ACC112 (cell line): ENCODE results near the gene CCDC61.

Experiments
- H2AFZ ChIP-seq: fragments of 200-600 bp; sonication (generic); one replicate; pipeline ENCODE4 v1.6.0; 2017; ENCODE audit warnings: antibody characterized with exemption, low read length; ENCODE audit not compliant: unreplicated experiment
- H3K27ac ChIP-seq: fragments of 200-600 bp; sonication (generic); 2 replicates; pipeline ENCODE4 v1.5.1; 2014; ENCODE audit warnings: low read depth, mild to moderate bottlenecking, antibody characterized with exemption, low read length, moderate library complexity
- H3K27me3 ChIP-seq: fragments of 200-600 bp; sonication (generic); 2 replicates; pipeline ENCODE4 v1.6.1; 2014; ENCODE audit warnings: mild to moderate bottlenecking, antibody characterized with exemption, low read length, moderate library complexity, mixed read lengths; ENCODE audit not compliant: insufficient read depth
- H3K36me3 ChIP-seq: fragments of 200-600 bp; sonication (generic); 2 replicates; pipeline ENCODE4 v1.6.1; 2016; ENCODE audit warnings: mild to moderate bottlenecking, antibody characterized with exemption, low read length, moderate library complexity, mixed read lengths; ENCODE audit not compliant: insufficient read depth
- H3K4me1 ChIP-seq: fragments of 200-600 bp; sonication (generic); one replicate; pipeline ENCODE4 v1.6.1; 2016; ENCODE audit warnings: low read length, mixed read lengths; ENCODE audit not compliant: insufficient read depth, unreplicated experiment, control insufficient read depth
- H3K4me3 ChIP-seq: fragments of 200-600 bp; sonication (generic); 2 replicates; pipeline ENCODE4 v1.5.1; 2014; ENCODE audit warnings: mild to moderate bottlenecking, low read depth, low read length
- H3K79me2 ChIP-seq: fragments of 200-600 bp; sonication (generic); one replicate; pipeline ENCODE4 v1.6.0; 2016; ENCODE audit warnings: low read length; ENCODE audit not compliant: control insufficient read depth, unreplicated experiment, insufficient read depth

The CCDC61 gene

GRCh38 chr19:46043519-46043918 lies 48.3 kb downstream of the CCDC61 start:
- Histone ChIP-seq H2AFZ (no peak overlapping the region), H3K27me3 (peaks cover 53% of the 10 kb centered on the region), H3K79me2 (no peaks in the 10 kb centered on the region), H3K4me3 (no peak overlapping the region), H3K4me1 (no peaks in the 10 kb centered on the region), H3K27ac (no peak overlapping the region), H3K36me3 (no peaks in the 10 kb centered on the region)

GRCh38 chr19:46049597-46049996 lies 54.3 kb downstream of the CCDC61 start:
- H2AFZ ChIP-seq = no peak overlapping the region
- H3K36me3 ChIP-seq = no peaks in the 10 kb centered on the region
- no peak overlapping the region for H3K27ac ChIP-seq
- no peak overlapping the region for H3K4me3 ChIP-seq
- no peaks in the 10 kb centered on the region for H3K4me1 ChIP-seq
- H3K79me2 ChIP-seq = no peaks in the 10 kb centered on the region
- peaks cover 55% of the 10 kb centered on the region for H3K27me3 ChIP-seq

GRCh38 chr19:46052896-46053295 lies 57.6 kb downstream of the CCDC61 start:
- H3K79me2 ChIP-seq = no peaks in the 10 kb centered on the region

GRCh38 chr19:46056536-46056935 lies 61.3 kb downstream of the CCDC61 start:
- Histone ChIP-seq H3K36me3 (no peaks in the 10 kb centered on the region), H3K4me3 (no peak overlapping the region), H3K27ac (no peak overlapping the region), H3K27me3 (peaks cover 65% of the 10 kb centered on the region), H3K79me2 (no peaks in the 10 kb centered on the region), H3K4me1 (no peaks in the 10 kb centered on the region), H2AFZ (no peak overlapping the region)

More at GRCh38 chr19:46052896-46053295, 57.6 kb downstream of the CCDC61 start:
- Histone ChIP-seq H3K4me3 (no peak overlapping the region), H3K27me3 (peaks cover 54% of the 10 kb centered on the region), H3K4me1 (no peaks in the 10 kb centered on the region), H2AFZ (no peak overlapping the region), H3K27ac (no peak overlapping the region), H3K36me3 (no peaks in the 10 kb centered on the region)

GRCh38 chr19:46058778-46059177 lies 63.5 kb downstream of the CCDC61 start:
- Histone ChIP-seq H3K27ac (no peak overlapping the region), H3K4me1 (no peaks in the 10 kb centered on the region), H2AFZ (no peak overlapping the region), H3K36me3 (no peaks in the 10 kb centered on the region), H3K27me3 (peaks cover 70% of the 10 kb centered on the region), H3K79me2 (no peaks in the 10 kb centered on the region), H3K4me3 (no peak overlapping the region)

- peaks cover 58% of the 10 kb centered on the region for H3K27me3 ChIP-seq
- H3K36me3 ChIP-seq = no peaks in the 10 kb centered on the region
- no peak overlapping the region for H3K4me3 ChIP-seq
- H3K4me1 ChIP-seq = no peaks in the 10 kb centered on the region
- H2AFZ ChIP-seq = no peak overlapping the region
- H3K79me2 ChIP-seq = no peaks in the 10 kb centered on the region
- no peak overlapping the region for H3K27ac ChIP-seq
Observed at GRCh38 chr19:46060012-46060411, 64.7 kb downstream of the CCDC61 start.

- peaks cover 6% of the 10 kb centered on the region for H3K4me1 ChIP-seq
- no peak overlapping the region for H3K4me3 ChIP-seq
- H3K36me3 ChIP-seq = no peaks in the 10 kb centered on the region
- H3K27ac ChIP-seq = no peak overlapping the region
- H2AFZ ChIP-seq = no peak overlapping the region
- H3K27me3 ChIP-seq = peaks cover 37% of the 10 kb centered on the region
- no peaks in the 10 kb centered on the region for H3K79me2 ChIP-seq
Observed at GRCh38 chr19:46063201-46063600, 67.9 kb downstream of the CCDC61 start.

GRCh38 chr19:46065486-46066071 lies 70.3 kb downstream of the CCDC61 start:
- Histone ChIP-seq H2AFZ (no peak overlapping the region), H3K4me1 (peaks cover 25% of the 10 kb centered on the region), H3K79me2 (no peaks in the 10 kb centered on the region), H3K27ac (no peak overlapping the region), H3K27me3 (peaks cover 14% of the 10 kb centered on the region; the same call in 1 of the 2 replicates), H3K4me3 (no peak overlapping the region), H3K36me3 (no peaks in the 10 kb centered on the region)

GRCh38 chr19:46066471-46066870 lies 71.2 kb downstream of the CCDC61 start:
- Histone ChIP-seq H3K27me3 (peaks cover 10% of the 10 kb centered on the region; the same call in 1 of the 2 replicates), H2AFZ (no peak overlapping the region), H3K36me3 (no peaks in the 10 kb centered on the region), H3K4me3 (no peak overlapping the region), H3K4me1 (peaks cover 27% of the 10 kb centered on the region), H3K27ac (no peak overlapping the region), H3K79me2 (no peaks in the 10 kb centered on the region)

GRCh38 chr19:46067691-46068090 lies 72.4 kb downstream of the CCDC61 start:
- no peak overlapping the region for H3K27ac ChIP-seq

More at GRCh38 chr19:46067691-46068090, 72.4 kb downstream of the CCDC61 start:
- 0 out of 2 replicates have a peak, but pooled peaks cover 4% of the 10 kb centered on the region for H3K27me3 ChIP-seq
- H3K4me3 ChIP-seq = no peak overlapping the region
- no peaks in the 10 kb centered on the region for H3K36me3 ChIP-seq
- H3K4me1 ChIP-seq = peaks cover 27% of the 10 kb centered on the region
- no peak overlapping the region for H2AFZ ChIP-seq
- no peaks in the 10 kb centered on the region for H3K79me2 ChIP-seq
